Measurements from ENCODE around the gene EXOC3L1. TPM values are rescaled to one million over a fixed set of nuclear protein-coding genes. Genes with fewer than 3 reads are reported as not detected.

EXOC3L1 gene
- total RNA-seq, 2 donors from 2014 or later: 0.97 to 1.8 TPM

DNA sequence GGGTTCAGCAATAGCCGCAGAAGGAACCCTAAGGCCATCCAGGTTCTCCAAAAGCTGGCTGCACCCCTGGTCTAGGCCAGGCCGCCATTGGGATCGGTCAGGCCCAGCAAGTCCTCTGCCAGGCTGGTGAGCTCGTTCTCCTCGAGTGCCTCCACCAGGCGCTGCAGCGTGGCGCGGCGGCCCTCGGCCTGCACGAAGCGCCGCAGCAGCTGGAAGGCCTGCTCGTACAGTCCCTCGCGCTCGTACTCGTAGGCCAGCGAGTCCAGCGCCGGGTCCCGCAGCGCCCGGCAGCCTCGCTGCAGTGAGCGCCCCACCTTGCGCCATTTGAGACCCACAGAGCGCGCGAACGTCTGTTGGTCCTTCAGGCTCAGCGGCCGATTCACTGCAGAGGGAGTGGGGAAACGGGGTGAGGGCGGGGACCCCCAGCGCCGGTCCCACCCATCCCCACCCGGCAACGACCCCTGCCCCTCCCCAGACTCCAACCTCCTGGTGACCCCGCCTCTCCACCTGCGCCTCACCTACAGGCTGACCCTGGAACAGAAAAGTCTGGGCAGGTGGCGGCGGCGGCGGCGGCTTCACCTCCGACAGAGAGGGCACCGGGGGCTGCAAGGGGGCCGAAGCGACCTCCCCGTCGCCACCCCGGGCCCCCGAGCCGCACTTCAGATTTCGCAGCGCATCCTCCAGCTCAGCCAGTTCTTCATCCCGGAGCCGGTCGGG is 35.2 kb downstream of the EXOC3L1 start:
- TF ChIP-seq, protein P1, sequence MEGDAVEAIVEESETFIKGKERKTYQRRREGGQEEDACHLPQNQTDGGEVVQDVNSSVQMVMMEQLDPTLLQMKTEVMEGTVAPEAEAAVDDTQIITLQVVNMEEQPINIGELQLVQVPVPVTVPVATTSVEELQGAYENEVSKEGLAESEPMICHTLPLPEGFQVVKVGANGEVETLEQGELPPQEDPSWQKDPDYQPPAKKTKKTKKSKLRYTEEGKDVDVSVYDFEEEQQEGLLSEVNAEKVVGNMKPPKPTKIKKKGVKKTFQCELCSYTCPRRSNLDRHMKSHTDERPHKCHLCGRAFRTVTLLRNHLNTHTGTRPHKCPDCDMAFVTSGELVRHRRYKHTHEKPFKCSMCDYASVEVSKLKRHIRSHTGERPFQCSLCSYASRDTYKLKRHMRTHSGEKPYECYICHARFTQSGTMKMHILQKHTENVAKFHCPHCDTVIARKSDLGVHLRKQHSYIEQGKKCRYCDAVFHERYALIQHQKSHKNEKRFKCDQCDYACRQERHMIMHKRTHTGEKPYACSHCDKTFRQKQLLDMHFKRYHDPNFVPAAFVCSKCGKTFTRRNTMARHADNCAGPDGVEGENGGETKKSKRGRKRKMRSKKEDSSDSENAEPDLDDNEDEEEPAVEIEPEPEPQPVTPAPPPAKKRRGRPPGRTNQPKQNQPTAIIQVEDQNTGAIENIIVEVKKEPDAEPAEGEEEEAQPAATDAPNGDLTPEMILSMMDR (conservative IDR thresholded peaks at IDR 0.05): no peak
- H3K27ac ChIP-seq (ENCODE audit: low read depth, low read length): no peak overlapping the region
- H3K27me3 Mint-ChIP-seq (ENCODE audit: insufficient read depth): peaks cover 85% of the 10 kb centered on the region
- no peaks in the 10 kb centered on the region for H3K36me3 Mint-ChIP-seq (ENCODE audit: low read depth)
- WGBS, 2 experiments (ENCODE audit: insufficient coverage in 1 of 2, insufficient read length in 1 of 2): 22 to 39% methylated on average over 27 to 61 of the region's 61 CpGs
- H3K4me3 Mint-ChIP-seq: peak overlapping the region; percentile 43
- no peaks in the 10 kb centered on the region for H3K36me3 ChIP-seq (ENCODE audit: control insufficient read depth, insufficient read depth, low read length)
- no peak overlapping the region for H3K27ac Mint-ChIP-seq
- H3K9me3 Mint-ChIP-seq: no peaks in the 10 kb centered on the region
- H3K4me1 Mint-ChIP-seq: peaks cover 6% of the 10 kb centered on the region
- H3K4me3 ChIP-seq (ENCODE audit: low read length): no peak overlapping the region
- no peak overlapping the region for H3K9ac ChIP-seq (ENCODE audit: extremely low read depth, low read length, poor library complexity, severe bottlenecking)
- H3K4me1 ChIP-seq (ENCODE audit: control insufficient read depth, insufficient read depth, low read length): no peaks in the 10 kb centered on the region
- DNase-seq: peak; percentile 69
- H3K27me3 ChIP-seq (ENCODE audit: control insufficient read depth, insufficient read depth, low read length, poor library complexity, severe bottlenecking): peaks cover 100% of the 10 kb centered on the region
- no peaks in the 10 kb centered on the region for H3K9me3 ChIP-seq (ENCODE audit: control insufficient read depth, low read length)

DNA sequence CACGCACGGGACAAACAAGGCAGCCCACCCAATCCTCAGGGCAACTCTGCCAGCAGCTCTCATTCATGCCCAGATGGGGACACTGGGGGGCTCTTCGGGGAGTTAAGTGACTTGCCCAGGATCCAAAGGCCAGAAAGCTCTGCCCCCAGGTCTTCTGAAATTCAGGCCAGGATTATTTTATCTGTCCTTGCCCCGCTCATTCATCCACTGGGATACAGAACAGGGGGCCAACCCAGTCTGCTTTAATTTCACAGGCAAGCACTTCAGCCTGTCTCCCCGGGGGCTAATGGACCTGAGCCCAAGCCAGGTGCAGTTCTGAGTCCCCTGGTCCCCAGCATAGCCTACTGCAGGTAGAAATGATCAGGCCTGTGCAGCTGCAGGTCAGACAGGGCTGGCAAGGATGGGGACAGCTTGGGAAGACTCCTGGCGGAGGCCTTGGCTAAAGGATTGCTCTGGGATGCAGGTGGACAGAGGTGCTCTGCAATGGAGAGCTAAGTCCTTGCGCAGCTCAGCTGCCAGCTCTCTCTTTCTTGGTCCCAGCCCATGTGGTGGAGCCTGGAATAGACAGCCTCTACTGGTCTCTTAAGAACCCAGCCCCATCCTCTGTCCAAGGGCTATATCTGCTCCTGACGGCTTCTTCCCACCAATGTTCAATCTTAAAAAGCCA is 38.4 kb downstream of the EXOC3L1 start:
- Histone ChIP-seq H3K9me3 (ENCODE audit: control insufficient read depth, low read length) (no peaks in the 10 kb centered on the region), H3K27ac (ENCODE audit: low read depth, low read length) (no peak overlapping the region), H3K36me3 (ENCODE audit: control insufficient read depth, insufficient read depth, low read length) (peaks cover 13% of the 10 kb centered on the region), H3K4me1 (ENCODE audit: control insufficient read depth, insufficient read depth, low read length) (no peaks in the 10 kb centered on the region), H3K9ac (ENCODE audit: extremely low read depth, low read length, poor library complexity, severe bottlenecking) (no peak overlapping the region), H3K4me3 (ENCODE audit: low read length) (no peak overlapping the region), H3K27me3 (ENCODE audit: control insufficient read depth, insufficient read depth, low read length, poor library complexity, severe bottlenecking) (peaks cover 70% of the 10 kb centered on the region)
- Mint-ChIP-seq H3K9me3 (no peaks in the 10 kb centered on the region), H3K27ac (peak overlapping the region; percentile 80), H3K36me3 (ENCODE audit: low read depth) (peaks cover 16% of the 10 kb centered on the region), H3K4me3 (peak overlapping the region; percentile 59), H3K27me3 (ENCODE audit: insufficient read depth) (peaks cover 63% of the 10 kb centered on the region), H3K4me1 (peaks cover 6% of the 10 kb centered on the region)
- TF ChIP-seq, protein P1 (conservative IDR thresholded peaks at IDR 0.05): peak; percentile 36
- 73 to 87% methylated on average over 3 to 7 of the region's 8 CpGs for WGBS, 2 experiments (ENCODE audit: insufficient coverage in 1 of 2, insufficient read length in 1 of 2)
- DNase-seq: no peak

DNA sequence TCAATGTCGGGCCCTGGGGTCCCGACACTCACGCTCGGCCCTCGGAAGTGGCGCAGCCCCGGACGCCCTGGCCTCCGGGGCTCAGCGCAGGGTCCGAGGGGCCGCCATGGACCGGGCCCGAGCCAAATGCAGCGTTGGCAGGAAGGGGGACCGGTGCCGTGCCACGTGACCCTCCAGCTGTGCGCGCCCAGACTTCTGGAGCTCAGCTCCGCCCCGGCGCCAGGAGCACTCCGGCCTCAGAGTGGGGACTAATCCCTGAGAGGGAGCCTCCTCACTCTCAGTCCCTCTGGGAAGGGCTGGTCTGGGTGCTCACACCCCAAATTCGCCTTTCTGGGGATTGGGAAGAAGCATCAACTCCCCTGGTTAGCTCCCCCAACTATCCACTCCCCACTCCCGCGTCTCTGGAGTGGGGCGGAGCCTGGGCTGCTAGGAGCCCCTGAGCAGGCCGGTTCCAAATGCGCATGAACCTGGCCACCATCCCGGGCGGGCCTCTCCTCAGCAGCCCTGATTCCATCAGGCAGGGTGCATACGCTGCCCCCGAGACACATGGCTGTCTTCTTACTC is 39.0 kb downstream of the EXOC3L1 start, which contains the start of gene B3GNT9:
Gene B3GNT9 (minus strand): TSS at position 166 of the 564 bp plus-strand sequence. CDS start 513 bp downstream, outside the sequence.
- Histone ChIP-seq H3K9ac (ENCODE audit: extremely low read depth, low read length, poor library complexity, severe bottlenecking) (peak within 1 kb of the TSS; percentile 38), H3K27ac (ENCODE audit: low read depth, low read length) (no peak within 1 kb of the TSS), H3K27me3 (ENCODE audit: control insufficient read depth, insufficient read depth, low read length, poor library complexity, severe bottlenecking) (peaks cover 64% of the 10 kb centered on the region), H3K4me1 (ENCODE audit: control insufficient read depth, insufficient read depth, low read length) (no peaks in the 10 kb centered on the region), H3K4me3 (ENCODE audit: low read length) (peak within 1 kb of the TSS; percentile 75), H3K9me3 (ENCODE audit: control insufficient read depth, low read length) (no peaks in the 10 kb centered on the region), H3K36me3 (ENCODE audit: control insufficient read depth, insufficient read depth, low read length) (peaks cover 18% of the 10 kb centered on the region)
- H3K36me3 Mint-ChIP-seq (ENCODE audit: low read depth): peaks cover 23% of the 10 kb centered on the region
- peaks cover 57% of the 10 kb centered on the region for H3K27me3 Mint-ChIP-seq (ENCODE audit: insufficient read depth)
- H3K9me3 Mint-ChIP-seq: no peaks in the 10 kb centered on the region
- TF ChIP-seq, protein P1 (conservative IDR thresholded peaks at IDR 0.05): no peak
- peak; percentile 92 for DNase-seq
- H3K4me3 Mint-ChIP-seq: peak within 1 kb of the TSS; percentile 59
- H3K4me1 Mint-ChIP-seq: peaks cover 6% of the 10 kb centered on the region
- WGBS, 2 experiments (ENCODE audit: insufficient coverage in 1 of 2, insufficient read length in 1 of 2): 6 to 12% methylated on average over 16 to 34 of the region's 34 CpGs
- peak within 1 kb of the TSS; percentile 80 for H3K27ac Mint-ChIP-seq
